Measurements from ENCODE around the gene YJU2. TPM values are rescaled to one million over a fixed set of nuclear protein-coding genes. Genes with fewer than 3 reads are reported as not detected.

Gene YJU2
- polyA plus RNA-seq, 1 donor from 2014 or later, result 32.6 TPM

DNA sequence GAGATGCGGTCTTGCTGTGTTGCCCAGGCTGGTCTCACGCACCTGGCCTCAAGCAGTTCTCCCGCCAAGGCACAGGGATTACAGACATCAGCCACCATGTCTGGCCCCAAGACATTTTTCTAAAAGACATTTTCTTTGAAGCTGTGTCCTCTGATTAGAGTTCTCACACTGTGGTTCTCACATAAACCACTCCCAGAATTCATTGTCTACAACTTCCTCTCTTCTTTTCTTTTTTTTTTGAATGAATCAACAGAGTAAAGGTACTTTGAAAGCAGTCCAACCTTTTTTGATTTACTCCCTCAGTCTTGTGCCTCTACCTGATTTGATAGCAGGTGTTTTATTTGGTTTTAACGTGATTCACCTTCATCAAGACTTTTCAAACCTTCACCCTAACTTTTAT, 17.9 kb downstream of the YJU2 start:
- H3K79me2 ChIP-seq (replicated peaks; ENCODE audit: insufficient read depth, low read length), result no peaks in the 10 kb centered on the region
- no peak overlapping the region for H3K27ac ChIP-seq (ENCODE audit: low read length)
- no peaks in the 10 kb centered on the region for H4K20me1 ChIP-seq (ENCODE audit: insufficient read depth)
- H3K4me3 ChIP-seq (ENCODE audit: low read length), result no peak overlapping the region
- TF ChIP-seq SMC3 (conservative IDR thresholded peaks at IDR 0.05; ENCODE audit: poor library complexity), result no peak
- TF ChIP-seq, protein P1, sequence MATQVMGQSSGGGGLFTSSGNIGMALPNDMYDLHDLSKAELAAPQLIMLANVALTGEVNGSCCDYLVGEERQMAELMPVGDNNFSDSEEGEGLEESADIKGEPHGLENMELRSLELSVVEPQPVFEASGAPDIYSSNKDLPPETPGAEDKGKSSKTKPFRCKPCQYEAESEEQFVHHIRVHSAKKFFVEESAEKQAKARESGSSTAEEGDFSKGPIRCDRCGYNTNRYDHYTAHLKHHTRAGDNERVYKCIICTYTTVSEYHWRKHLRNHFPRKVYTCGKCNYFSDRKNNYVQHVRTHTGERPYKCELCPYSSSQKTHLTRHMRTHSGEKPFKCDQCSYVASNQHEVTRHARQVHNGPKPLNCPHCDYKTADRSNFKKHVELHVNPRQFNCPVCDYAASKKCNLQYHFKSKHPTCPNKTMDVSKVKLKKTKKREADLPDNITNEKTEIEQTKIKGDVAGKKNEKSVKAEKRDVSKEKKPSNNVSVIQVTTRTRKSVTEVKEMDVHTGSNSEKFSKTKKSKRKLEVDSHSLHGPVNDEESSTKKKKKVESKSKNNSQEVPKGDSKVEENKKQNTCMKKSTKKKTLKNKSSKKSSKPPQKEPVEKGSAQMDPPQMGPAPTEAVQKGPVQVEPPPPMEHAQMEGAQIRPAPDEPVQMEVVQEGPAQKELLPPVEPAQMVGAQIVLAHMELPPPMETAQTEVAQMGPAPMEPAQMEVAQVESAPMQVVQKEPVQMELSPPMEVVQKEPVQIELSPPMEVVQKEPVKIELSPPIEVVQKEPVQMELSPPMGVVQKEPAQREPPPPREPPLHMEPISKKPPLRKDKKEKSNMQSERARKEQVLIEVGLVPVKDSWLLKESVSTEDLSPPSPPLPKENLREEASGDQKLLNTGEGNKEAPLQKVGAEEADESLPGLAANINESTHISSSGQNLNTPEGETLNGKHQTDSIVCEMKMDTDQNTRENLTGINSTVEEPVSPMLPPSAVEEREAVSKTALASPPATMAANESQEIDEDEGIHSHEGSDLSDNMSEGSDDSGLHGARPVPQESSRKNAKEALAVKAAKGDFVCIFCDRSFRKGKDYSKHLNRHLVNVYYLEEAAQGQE (IDR thresholded peaks at IDR 0.05; ENCODE audit: borderline replicate concordance), result no peak
- no peak for TF ChIP-seq MXI1 (conservative IDR thresholded peaks at IDR 0.05; ENCODE audit: poor library complexity, severe bottlenecking)
- TF ChIP-seq EP300 (conservative IDR thresholded peaks at IDR 0.05; ENCODE audit: poor library complexity, severe bottlenecking), result no peak
- TF ChIP-seq, protein P2, sequence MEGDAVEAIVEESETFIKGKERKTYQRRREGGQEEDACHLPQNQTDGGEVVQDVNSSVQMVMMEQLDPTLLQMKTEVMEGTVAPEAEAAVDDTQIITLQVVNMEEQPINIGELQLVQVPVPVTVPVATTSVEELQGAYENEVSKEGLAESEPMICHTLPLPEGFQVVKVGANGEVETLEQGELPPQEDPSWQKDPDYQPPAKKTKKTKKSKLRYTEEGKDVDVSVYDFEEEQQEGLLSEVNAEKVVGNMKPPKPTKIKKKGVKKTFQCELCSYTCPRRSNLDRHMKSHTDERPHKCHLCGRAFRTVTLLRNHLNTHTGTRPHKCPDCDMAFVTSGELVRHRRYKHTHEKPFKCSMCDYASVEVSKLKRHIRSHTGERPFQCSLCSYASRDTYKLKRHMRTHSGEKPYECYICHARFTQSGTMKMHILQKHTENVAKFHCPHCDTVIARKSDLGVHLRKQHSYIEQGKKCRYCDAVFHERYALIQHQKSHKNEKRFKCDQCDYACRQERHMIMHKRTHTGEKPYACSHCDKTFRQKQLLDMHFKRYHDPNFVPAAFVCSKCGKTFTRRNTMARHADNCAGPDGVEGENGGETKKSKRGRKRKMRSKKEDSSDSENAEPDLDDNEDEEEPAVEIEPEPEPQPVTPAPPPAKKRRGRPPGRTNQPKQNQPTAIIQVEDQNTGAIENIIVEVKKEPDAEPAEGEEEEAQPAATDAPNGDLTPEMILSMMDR (IDR thresholded peaks at IDR 0.05; ENCODE audit: poor library complexity, severe bottlenecking), result no peak
- TF ChIP-seq POLR2AphosphoS5 (IDR thresholded peaks at IDR 0.05), result no peak
- TF ChIP-seq RAD21 (conservative IDR thresholded peaks at IDR 0.05), result no peak
- no peak for TF ChIP-seq EZH2 (IDR thresholded peaks at IDR 0.05; ENCODE audit: borderline replicate concordance, insufficient read depth, low read length, poor library complexity, severe bottlenecking)
- TF ChIP-seq TAF1 (IDR thresholded peaks at IDR 0.05; ENCODE audit: low read depth), result no peak
- H3F3A ChIP-seq (ENCODE audit: insufficient read depth, low read length, poor library complexity, severe bottlenecking), result no peaks in the 10 kb centered on the region
- H3K9me3 ChIP-seq (ENCODE audit: low read length), result no peaks in the 10 kb centered on the region
- no peak overlapping the region for H2AFZ ChIP-seq (ENCODE audit: low read depth, low read length)
- H3K9ac ChIP-seq (ENCODE audit: low read length), result no peak overlapping the region
- no peak overlapping the region for H3K4me2 ChIP-seq (ENCODE audit: low read length)
- H3K9me2 ChIP-seq (ENCODE audit: insufficient read depth, low read length), result no peaks in the 10 kb centered on the region
- no peaks in the 10 kb centered on the region for H3K36me3 ChIP-seq (ENCODE audit: insufficient read depth, low read length)
- no peaks in the 10 kb centered on the region for H3K27me3 ChIP-seq (ENCODE audit: insufficient read depth, low read depth, low read length)

DNA sequence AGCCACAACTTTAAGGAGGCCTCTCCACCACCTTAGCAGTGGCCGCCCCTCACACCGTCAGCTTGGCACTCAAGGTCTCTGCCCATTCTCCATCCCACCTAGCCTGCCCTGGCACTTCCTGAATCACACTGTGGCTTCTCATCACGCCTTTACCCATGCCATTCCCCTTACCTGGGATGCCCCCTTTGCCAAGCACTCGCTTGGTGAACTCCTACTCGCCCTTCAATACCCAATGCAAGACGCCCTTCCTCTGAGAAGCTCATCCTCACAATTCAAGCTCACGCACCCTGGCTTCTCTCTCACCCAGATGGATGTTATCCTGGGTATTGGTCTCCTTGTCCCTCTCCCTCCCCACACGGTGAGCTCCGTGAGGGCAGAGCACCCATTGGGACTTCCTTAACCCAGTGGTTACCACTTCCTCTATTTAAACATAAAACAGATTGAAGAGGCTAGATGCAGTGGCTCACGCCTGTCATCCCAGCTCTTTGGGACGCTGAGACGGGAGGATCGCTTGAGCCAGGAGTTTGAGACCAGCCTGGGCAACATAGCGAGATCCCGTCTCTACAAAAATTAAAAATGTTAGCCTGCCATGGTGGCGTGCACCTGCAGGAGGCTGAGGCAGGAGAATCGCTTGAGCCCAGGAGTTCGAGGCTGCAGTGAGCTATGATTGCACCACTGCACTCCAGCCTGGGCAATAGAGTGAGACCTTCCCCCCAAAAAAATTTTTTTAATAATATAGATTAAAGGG, 19.5 kb downstream of the YJU2 start:
- Histone ChIP-seq H3K9me3 (ENCODE audit: low read length) (no peaks in the 10 kb centered on the region), H3K4me2 (ENCODE audit: low read length) (no peak overlapping the region), H3K9ac (ENCODE audit: low read length) (no peak overlapping the region), H2AFZ (ENCODE audit: low read depth, low read length) (no peak overlapping the region), H3K27me3 (ENCODE audit: insufficient read depth, low read depth, low read length) (no peaks in the 10 kb centered on the region), H4K20me1 (ENCODE audit: insufficient read depth) (no peaks in the 10 kb centered on the region), H3K79me2 (replicated peaks; ENCODE audit: insufficient read depth, low read length) (no peaks in the 10 kb centered on the region), H3F3A (ENCODE audit: insufficient read depth, low read length, poor library complexity, severe bottlenecking) (no peaks in the 10 kb centered on the region), H3K9me2 (ENCODE audit: insufficient read depth, low read length) (no peaks in the 10 kb centered on the region), H3K36me3 (ENCODE audit: insufficient read depth, low read length) (no peaks in the 10 kb centered on the region), H3K4me3 (ENCODE audit: low read length) (no peak overlapping the region), H3K27ac (ENCODE audit: low read length) (no peak overlapping the region)
- no peak for TF ChIP-seq SMC3 (conservative IDR thresholded peaks at IDR 0.05; ENCODE audit: poor library complexity)
- TF ChIP-seq, protein P1 (IDR thresholded peaks at IDR 0.05; ENCODE audit: borderline replicate concordance), result no peak
- no peak for TF ChIP-seq EP300 (conservative IDR thresholded peaks at IDR 0.05; ENCODE audit: poor library complexity, severe bottlenecking)
- no peak for TF ChIP-seq TAF1 (IDR thresholded peaks at IDR 0.05; ENCODE audit: low read depth)
- TF ChIP-seq EZH2 (IDR thresholded peaks at IDR 0.05; ENCODE audit: borderline replicate concordance, insufficient read depth, low read length, poor library complexity, severe bottlenecking), result no peak
- no peak for TF ChIP-seq RAD21 (conservative IDR thresholded peaks at IDR 0.05)
- no peak for TF ChIP-seq MXI1 (conservative IDR thresholded peaks at IDR 0.05; ENCODE audit: poor library complexity, severe bottlenecking)
- TF ChIP-seq POLR2AphosphoS5 (IDR thresholded peaks at IDR 0.05), result no peak
- TF ChIP-seq, protein P2 (IDR thresholded peaks at IDR 0.05; ENCODE audit: poor library complexity, severe bottlenecking), result no peak
